HG03520 (cell line): ENCODE measurements around the gene CBLN4.

Experiments used
- ATAC-seq: cut with Tn5 transposase; IDR thresholded peaks from one replicate; pipeline ENCODE4 v1.9.1; 2021; ENCODE audit warnings: mild to moderate bottlenecking, moderate library complexity; ENCODE audit not compliant: unreplicated experiment

CBLN4 gene

DNA sequence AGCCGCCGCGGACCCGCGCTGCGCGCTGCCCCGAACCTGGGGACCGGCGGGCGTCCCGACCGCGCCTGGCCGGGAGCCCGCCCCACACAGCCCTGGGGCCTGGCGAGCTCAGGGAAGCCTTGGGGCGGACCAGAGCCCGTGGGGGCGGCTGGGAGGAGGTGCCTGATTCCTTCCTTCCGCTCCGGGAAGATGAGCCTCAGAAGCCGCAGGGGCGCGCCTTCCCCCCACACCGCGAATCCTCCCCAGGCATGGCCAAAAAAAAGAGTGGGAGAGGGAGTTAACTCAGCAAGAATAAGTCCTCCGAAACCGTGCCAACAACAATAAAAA, at the start of gene CBLN4:
CBLN4 (minus strand) TSS at position 131 of the 327 bp plus-strand sequence. CDS start 1,348 bp downstream, outside the sequence.
- ATAC-seq = no peak

DNA sequence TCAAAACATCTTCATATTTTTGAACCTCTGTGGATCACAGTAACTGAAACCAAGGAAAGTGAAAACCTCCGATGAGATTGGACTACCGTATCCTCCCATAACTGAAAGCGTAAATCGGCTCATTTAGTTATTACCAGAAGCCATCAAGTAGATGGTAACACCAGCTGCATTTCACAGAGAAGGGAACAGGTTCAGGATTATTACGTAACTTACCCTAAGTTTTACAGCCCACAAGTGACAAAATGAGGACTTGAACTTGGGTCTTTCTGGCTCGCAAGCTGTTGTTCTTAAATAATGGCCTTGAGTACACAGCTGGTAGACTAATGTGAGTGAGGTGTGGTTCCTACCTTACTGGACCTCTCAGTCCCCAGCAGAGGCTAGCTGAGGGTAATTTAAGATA, 37.9 kb upstream of the CBLN4 start:
- no peak for ATAC-seq

DNA sequence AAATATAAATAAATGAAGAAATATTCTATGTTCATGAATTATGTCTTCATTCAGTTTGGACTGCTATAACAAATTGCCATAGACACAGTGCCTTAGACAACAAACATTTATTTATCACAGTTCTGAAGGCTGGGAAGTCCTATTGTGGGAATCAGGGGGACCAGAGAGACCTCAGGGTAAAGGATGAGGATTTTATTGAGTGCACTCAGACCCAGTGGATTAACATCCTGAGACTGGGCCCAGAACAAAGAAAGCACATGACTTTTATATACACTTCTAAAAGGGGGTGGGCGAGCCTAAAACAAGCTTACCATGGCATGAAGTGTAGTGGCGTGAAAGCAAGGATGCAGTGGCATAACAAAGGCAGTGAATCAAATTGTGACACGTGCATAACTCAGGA, 26.9 kb upstream of the CBLN4 start:
- no peak for ATAC-seq

DNA sequence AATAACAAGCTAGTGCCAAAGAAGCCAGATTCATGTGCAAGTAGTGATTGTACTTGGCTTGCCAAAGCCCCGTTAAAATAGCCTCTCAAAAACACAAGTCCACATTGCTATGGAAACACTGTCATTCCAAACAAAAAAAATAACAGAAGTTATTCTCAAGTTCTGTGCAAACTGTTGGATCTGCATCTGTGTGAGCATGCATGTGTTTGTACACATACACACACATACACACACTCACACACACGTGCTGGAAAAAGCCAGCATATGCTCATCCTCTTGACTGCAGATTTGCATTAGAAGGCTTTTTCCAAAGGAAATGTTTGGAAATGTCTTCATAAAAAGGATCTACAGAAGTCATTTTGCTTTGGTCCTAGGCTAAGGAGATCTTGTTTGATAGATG, 13.4 kb upstream of the CBLN4 start:
- no peak for ATAC-seq

DNA sequence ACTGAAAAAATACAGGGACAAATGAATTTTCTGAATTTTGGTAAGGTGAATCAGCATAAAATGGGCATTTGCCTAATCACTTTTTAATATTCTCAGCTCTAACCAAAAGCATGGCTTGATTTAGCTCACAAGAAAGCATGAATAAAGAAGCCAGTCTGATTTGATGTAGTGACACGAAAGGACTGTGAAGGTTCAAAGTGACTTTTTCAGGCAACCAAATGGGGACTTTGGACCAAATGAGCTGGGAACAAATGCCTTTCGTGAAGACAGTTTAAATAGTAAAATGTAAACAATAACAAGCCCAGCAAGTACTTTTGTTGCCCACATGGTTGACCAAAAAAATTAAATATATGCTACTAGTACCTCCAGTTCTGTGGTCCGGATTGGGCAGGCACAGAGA, 12.9 kb upstream of the CBLN4 start:
- no peak for ATAC-seq

DNA sequence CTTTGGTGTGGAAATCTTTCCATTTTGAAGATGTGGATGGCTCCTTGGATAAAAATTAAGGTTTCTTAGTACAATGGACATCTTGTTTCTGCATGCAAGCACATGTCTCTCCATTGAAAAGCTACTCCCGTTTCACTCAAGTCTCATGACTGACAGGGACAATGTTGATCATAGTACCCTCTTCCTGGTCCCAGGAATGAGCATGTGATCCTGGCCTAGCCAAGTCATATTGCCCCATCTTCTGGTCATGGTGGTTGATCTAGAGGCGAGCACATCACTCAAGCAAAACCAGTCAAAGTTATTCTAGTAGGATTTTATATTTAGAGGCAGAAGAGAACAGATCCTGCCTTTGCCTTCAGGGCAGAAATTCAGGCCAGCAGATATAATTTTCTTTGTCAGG, 12.2 kb upstream of the CBLN4 start:
- ATAC-seq = no peak

DNA sequence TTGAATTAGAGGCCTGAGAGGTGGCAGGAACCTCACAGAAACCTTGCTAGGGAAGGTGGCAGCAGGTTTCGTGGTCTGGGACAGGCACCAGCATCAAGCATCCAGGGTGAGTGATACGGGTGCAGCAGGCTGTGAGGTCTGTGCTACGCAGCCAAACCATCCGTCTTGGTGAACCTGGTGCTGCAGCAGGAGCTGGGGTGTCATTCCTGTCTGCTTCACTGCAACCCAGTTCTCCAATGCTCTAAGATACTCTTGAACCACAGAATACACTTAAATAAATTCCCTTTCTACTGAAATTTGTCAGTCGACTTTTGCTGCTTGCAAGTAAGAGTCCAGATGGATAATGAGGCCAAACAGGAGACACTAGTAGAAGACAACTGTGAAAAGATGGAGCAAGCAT, 9.7 kb upstream of the CBLN4 start:
- ATAC-seq = no peak

DNA sequence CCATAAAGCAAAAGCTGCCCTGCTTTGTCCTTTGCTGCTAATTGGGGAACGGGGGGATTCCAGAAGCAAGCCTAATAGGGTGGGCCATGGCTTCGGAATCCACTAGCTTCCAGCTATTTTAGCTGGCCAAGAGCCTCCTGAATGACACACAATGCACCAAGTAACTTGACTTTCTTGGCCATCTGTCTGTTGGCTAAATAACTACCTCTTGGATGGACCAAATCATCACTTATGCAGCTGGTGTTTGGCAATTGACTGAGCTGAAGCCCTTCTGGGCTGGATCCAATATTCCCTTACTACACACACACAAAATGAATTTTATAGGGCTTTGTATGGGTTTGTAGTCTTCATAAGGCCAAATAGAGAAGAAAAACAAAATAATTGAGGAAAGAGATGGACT, 8.8 kb upstream of the CBLN4 start:
- no peak for ATAC-seq

DNA sequence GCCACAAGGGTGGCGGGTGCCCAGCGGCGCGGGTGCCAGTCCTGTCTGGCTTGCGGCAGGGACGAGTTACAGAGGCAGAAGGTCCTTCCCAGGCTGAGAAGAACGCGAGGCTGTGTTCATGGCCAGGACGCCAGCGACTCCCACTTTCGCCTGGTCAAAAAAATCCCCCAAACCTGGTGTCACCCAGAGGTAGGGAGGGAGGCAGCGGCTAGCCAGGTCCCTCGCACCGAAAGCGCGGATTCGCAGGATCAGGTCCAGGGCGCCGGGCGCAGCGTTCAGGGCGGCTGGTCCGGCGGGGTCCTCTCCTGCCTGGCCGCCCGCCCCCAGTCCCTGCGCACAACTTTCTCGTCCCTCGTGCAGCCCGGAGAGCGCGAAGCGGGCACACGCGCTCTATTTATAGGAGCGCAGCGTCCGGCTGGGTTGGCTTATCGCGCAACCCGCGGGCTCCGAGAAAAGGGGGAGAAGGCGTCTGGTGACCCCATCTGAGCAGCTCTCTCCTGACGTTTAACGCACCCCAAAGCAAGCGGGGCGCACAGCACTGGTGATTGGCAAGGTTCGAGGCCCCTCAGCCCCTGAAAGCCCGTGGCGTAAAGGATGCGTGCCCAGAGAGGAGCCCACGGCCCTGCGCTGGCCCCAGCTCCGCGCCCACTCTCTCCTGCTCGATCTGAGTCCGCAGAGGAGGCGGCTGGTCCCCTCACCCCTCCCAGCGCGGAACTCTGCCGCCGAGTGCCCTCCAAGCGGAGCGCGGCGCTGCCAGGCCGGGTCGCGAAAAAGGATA, 519 bp downstream of the CBLN4 start:
- no peak for ATAC-seq

DNA sequence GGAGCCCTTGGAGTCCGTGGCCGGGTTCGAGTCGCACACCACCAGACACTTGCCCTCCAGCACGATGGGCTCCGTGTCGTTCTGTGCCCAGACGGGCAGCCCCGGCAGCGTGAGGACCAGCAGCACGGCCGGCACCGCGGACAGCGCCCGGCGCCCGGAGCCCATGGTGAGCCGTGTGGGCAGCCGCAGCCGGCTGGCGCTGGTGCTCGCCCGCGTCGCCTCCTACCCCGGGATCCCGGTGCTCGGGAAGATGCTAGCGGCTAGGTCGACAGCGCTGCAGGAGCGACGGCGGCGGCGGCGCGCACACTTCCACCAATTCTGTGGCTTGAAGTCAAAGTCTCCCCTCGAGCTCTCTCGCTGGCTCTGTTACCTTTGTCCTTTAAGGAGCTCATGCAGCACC, 1.3 kb downstream of the CBLN4 start:
- ATAC-seq = no peak

DNA sequence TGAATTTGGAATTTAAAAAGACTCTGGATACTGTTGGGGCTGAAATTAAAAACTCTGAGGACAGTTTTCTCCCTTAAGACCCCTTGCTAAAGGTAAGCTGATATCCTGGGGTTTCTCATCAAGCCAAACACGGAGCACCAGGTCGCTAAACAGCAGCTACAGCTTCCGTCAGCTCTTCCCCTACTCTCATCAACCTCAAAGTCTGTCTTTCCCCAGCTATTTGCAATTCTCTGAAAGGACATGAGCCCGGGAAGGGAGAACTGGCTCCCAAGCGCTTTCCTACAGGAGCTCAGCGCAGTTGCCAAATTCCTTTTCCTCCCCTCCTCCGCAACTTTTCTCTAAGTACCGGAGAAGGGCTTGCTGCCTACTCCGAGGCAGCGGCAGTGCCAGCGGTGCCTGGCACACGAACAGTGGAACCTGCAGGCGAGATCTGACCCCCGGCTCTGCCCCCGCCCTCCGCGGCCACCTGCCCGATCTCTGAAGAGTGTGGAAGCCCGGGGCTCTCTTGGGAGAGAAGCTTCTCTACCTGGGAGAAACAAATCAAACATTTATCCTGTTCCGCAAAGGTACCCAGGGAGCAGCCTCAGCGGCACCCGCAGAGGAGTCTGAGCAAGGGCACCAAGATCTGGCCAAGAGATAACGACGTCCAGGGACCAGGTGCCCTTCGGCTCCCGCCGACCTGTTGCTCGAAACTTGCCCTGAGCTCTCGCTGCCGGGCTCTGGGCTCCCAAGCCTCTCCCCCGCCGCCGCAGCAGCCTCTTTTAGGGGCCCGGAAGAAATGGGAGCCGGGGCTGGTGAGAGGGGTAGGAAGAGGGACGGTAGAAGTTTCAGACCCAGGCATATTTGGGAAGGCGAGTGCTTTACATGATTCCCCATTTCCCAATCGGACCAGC, 2.2 kb downstream of the CBLN4 start:
- ATAC-seq = no peak

DNA sequence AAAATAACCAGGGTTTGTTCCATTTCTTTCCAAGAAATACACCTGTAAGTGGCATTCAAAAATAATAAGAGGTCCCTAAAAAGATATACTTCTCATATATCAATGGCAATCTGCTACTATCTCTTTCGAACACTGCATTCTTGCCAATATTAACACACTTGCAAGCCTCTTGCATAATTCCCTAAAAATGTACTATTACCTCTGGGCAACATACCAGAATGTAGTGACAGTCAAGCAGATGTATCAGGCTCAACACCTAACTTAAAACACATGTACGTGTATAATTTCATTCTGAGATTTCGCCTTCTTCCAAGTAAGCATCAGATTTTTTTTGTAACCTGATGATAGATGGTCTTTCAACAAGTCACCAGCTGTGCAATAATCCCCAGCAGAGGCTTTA, 3.4 kb downstream of the CBLN4 start:
- no peak for ATAC-seq

DNA sequence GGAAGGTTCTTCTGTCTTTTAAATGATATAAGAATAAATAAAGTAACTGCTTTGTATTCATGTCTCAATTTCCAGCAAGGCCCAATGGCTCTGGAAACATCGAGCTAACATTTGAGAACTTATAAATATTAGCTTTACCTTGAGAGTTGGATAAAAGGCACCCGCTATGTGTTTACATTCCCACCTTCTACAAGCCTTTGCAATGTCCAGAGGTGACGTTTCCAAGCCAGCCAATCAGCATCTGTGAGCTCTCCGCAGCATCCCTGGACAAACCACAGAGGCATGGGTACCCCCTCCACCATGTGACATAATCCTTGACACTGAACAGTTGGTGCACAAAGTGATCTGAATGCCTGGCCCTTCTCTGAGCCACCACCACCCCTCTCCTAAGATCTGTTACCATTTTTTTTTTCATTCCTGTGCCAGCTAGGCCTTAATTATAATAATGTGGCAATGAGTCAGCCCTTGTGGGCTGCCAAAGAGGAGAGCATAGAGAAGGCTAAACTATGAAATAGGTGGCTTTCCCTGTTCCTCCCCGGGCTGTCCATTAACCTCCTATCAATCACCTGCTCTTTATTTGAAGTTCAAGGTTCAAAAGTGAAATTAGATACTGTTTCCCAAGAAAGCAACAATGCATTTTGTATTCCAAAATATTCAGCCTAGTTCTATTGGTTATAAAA, 4.1 kb downstream of the CBLN4 start:
- no peak for ATAC-seq

DNA sequence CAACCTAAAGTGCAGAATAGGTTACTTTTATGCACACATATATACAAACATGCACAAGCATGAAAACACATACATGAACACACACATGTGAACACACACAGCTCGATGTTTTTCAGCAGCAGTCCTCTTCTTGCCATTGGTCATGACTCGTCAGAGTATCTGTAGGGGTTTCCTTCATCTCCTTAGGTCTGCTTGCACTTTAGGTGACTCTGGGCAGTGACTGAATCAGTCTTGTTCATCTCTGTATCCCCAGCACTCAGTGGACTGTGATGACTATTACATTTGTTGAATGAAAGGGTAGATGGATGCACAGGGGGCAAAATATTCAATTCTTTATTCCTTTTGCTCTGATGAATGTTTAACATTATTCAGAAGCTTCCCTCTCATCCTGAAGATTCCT, 26.8 kb downstream of the CBLN4 start:
- ATAC-seq = no peak

DNA sequence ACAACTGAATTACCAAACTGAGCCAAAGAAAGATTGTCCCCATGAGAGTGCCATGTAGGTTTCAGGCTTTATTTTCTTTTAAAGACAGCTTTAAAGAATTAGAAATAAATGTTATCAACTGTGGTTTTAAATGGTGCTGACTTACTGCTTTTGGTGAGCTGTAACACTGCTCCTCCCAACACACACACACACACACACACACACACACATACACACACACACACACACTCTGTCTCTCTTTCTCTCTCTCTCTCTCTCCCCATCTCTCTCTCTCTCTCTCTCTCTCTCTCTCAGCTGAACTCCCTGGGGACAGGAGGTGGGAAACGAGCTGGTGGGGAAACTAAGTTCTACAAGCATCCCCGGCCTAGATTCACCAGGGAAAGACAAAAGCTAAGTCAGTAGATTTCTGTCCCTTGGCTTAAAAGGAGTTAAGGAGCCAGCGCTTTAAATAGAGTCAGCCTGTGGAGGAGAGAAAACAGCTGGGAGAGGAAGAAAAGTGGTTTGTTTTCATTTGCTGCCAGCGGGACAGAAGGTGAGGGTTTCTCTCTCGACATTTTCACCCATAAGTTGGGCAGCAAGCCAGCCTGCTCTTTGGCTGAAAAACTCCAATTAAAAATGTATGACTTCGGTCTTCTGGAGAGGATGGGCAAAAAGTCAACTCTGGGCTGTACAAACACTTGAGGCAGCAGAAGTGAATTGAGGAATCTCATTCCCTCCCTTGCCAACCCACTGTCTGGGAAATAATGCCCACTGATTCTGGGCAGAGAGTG, 27.4 kb downstream of the CBLN4 start:
- ATAC-seq = no peak

DNA sequence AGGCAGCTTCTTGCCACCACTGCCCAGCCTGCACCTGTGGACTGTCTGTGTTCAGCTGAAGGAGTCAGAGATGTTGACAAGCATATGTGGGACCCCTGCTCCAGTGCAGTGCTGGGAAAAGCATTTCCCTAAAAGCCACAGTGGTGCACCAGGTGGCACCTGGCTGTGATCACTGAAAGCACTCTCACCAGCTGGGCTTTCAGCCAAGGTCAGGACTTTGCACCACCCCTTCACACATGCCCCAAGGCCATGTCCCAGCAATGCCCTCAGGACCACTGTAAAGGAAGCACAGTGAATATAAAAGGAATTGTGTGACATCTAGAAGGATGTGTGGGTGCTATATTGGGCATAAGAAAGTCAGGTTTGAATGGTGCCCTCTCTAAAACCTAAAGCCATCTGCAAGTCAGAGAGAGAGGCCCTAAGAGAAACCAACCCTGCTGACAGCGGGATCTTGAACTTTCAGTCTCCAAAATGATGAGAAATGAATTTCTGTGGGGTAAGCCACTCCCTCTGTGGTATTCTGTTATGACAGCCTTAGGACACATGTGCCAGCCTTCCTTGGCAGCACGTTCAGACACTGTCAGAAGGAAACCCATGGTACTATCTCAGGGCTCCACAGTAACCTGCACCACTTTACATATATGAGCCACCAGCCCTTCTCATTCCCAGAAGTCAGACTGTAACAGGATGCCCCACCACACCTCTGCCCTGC, 30.7 kb downstream of the CBLN4 start:
- ATAC-seq = no peak

DNA sequence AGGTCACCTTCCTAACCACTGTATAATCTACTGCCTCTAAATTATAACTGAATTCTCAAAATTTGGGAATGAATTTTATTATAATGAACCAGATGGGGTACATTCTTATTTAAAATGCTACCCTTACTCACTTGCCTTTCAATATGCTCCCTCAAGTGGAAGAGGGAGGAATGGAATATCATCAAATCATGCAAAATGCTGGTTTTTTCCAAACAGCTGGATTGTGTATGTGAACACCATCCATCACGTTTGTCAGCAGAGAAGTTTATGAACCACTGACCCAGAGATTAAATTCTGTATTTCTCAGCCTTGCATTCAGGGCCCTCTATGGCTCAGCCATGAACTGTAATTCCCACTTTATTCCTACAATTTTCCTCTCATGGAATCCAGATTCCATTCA, 40.5 kb downstream of the CBLN4 start:
- ATAC-seq = no peak

DNA sequence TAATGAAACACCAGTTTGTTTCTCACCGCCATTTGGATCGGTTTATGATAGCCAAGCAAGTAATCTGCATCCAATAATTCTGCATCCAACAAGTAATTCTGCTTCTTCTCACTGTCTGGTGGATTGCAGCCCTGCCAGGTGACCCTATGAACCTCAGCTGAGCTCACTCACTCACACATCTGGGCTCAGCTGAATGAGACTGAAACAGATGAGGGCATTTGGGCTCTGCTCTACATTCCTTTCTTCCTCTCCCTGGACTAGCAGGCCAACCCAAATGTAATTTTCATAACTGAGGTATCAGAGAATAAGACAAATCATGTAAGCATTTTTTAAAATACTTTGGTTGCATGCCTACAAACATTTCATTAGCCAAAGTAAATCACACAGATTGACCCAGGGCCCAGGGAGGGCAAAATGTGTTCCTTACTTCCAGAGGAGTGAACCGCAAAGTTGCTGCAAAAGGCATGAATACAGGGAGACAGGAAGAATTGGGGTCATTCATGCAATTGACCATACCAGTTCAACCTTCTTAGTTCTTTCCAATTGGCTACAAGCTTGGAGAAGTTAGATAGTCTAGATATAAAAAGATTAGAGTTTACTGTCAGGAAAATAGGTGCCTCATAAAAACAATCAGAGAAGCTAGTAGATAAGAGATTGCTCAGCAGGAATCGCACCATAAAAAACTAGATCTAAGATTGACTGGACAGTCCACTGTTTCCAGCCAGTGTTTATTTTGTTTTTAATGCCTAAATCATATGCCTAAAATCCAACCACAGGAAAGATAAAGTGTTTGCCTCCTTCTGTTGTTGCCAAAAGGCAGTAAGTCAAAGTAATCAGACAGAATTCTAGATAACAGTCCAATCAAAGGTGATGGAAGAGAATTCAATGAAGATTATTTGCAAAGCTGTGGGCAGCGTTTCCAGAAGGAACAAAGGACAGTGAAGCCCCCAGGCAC, 43.7 kb downstream of the CBLN4 start:
- no peak for ATAC-seq

DNA sequence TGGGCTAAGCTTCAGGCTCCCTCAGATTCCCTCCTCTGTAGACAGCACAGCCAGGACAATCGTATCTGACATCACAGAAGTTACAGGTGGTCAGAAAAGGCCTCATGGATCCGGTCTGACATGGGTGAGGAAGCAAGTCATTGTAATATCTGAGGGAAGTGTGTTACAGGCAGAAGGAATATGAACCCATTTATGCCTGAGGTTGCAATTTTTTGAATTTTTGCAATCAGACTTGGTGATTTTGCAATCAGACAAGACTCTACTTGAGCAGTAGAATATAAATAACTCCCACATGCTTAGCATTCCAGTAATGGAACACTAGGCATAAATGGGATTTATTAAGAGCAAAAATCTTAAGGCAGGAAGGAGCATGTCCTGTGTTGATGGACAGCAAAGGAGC, 52.1 kb downstream of the CBLN4 start:
- no peak for ATAC-seq
